IPS DF 6.9 (cell line): ENCODE data around the gene RADIL.

Source experiments
- DNase-seq: peaks from one replicate; pipeline ENCODE4 v3.0.0-alpha.2; 2013; ENCODE audit warnings: low read depth, low spot score
- H3K27ac ChIP-seq: one replicate; pipeline ENCODE4 v1.5.1; 2013; ENCODE audit warnings: low read length, control low read depth
- H3K27me3 ChIP-seq: 2 replicates; pipeline ENCODE4 v1.6.1; 2013; ENCODE audit warnings: mild to moderate bottlenecking, low read length; ENCODE audit not compliant: control insufficient read depth, insufficient read depth
- H3K36me3 ChIP-seq: 2 replicates; pipeline ENCODE4 v1.6.1; 2013; ENCODE audit warnings: low read length; ENCODE audit not compliant: control insufficient read depth, insufficient read depth
- H3K4me1 ChIP-seq: 2 replicates; pipeline ENCODE4 v1.6.1; 2013; ENCODE audit warnings: low read length; ENCODE audit not compliant: control insufficient read depth, insufficient read depth
- H3K4me3 ChIP-seq: 2 replicates; pipeline ENCODE4 v1.5.1; 2013; ENCODE audit warnings: mild to moderate bottlenecking, low read length
- H3K9me3 ChIP-seq: 2 replicates; pipeline ENCODE4 v1.6.1; 2013; ENCODE audit warnings: low read length, inconsistent platforms; ENCODE audit not compliant: control insufficient read depth, insufficient read depth
- WGBS: extraction: QIAGEN DNeasy Blood & Tissue Kit; methylation state at CpG from one replicate; pipeline ENCODE4 v1.1.7; 2013; ENCODE audit warnings: mixed read lengths, missing lambda C conversion rate; ENCODE audit not compliant: insufficient read length, insufficient coverage; 5-methylcytosine and 5-hydroxymethylcytosine counted together

RADIL gene, protein sequence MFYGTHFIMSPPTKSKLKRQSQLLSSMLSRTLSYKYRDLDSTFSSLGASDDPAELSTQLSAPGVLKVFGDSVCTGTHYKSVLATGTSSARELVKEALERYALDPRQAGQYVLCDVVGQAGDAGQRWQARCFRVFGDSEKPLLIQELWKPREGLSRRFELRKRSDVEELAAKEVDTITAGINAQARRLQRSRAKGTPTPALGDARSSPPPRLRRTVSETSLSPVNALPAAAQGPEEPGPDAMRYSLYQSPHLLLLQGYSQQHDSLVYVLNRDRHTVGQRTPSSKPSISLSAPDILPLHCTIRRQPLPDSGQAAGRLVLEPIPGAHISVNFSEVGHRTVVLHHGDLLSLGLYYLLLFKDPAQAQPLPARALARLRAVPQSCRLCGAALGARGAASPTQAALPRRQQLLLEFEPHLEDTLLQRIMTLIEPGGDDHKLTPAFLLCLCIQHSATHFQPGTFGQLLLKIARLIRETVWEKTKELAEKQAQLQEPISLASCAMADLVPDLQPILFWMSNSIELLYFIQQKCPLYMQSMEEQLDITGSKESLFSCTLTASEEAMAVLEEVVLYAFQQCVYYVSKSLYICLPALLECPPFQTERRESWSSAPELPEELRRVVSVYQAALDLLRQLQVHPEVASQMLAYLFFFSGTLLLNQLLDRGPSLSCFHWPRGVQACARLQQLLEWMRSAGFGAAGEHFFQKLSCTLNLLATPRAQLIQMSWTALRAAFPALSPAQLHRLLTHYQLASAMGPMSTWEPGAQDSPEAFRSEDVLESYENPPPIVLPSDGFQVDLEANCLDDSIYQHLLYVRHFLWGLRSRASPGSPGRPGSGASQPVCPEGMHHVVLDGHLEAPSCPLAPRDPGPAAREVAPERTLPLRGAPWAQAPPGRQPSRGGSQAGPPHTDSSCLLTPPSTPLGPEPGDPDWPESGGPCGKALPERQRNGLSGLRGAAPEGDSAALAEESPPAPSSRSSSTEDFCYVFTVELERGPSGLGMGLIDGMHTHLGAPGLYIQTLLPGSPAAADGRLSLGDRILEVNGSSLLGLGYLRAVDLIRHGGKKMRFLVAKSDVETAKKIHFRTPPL

DNA sequence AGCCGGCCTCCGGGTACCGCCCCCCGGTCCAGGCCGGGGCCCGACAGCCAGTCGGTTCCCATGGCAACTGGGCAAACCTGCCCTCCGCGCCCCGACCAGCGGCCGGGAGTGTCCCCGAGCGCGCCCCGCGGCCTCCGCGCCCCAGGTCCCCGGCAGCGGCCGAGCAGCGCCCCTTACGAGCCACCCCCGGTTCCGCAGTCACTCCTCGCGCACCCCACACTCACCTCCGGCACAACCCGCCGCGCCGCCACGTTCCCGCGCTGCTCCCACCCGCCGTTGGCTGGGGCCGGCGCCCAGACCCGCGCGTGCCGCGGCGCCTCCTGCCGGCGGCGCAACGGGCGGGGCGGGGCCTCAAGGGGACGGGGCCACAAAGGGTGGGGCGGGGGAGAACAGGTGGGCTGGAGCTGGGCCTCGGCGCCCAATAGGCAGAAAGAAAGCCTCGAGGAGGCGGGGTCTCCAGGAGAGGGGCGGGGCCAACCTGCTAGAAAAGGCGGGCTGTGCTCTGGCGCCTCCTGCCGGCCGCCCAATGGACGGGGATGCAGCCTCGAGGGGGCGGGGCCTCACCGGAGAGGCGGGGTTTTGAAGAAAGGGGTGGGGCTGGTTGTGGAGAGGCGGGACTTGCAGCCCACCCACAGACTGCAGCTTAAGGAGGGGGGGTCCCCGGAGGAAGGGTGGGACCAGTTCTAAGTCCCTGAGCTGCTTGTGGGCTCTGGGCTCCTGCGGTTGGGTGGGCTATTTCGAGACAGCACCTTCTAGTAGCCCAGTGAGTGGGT is at the start of gene RADIL:
RADIL (minus strand) TSS at position 345 of the 773 bp plus-strand sequence. CDS start 5,577 bp downstream, outside the sequence.
- Histone ChIP-seq H3K4me1 (no peaks in the 10 kb centered on the region), H3K9me3 (no peaks in the 10 kb centered on the region), H3K27me3 (no peaks in the 10 kb centered on the region), H3K27ac (no peak within 1 kb of the TSS), H3K36me3 (no peaks in the 10 kb centered on the region), H3K4me3 (peak within 1 kb of the TSS; percentile 53; the same call in 1 of the 2 replicates)
- WGBS, result no CpG with 5 or more reads among the region's 72 CpGs
- peak; percentile 37 for DNase-seq

DNA sequence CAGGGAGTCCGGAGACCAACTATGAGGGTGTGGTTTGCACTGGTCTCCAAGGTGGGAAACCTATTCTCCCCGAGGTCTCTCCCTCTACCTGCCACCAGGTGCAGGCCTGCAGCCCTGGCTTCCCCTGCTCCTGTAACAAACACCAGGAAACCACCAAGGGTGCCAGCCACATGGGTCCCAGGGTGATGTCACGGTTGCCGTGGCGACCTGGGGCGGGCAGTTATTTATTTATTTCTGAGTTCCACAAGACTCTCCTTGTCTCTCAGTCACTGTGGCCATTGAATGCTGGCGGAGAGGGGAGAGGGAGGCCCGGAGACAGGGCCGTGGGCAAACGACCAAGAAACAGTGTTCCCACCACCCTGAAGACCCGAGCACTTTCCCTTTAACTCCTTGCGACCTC is 48.4 kb upstream of the RADIL start:
- Histone ChIP-seq H3K27ac (no peak overlapping the region), H3K4me3 (no peak overlapping the region), H3K36me3 (no peaks in the 10 kb centered on the region), H3K4me1 (no peaks in the 10 kb centered on the region), H3K27me3 (no peaks in the 10 kb centered on the region), H3K9me3 (no peaks in the 10 kb centered on the region; the same call in 1 of the 2 replicates)
- DNase-seq, result no peak
- WGBS, result no CpG with 5 or more reads among the region's 12 CpGs

DNA sequence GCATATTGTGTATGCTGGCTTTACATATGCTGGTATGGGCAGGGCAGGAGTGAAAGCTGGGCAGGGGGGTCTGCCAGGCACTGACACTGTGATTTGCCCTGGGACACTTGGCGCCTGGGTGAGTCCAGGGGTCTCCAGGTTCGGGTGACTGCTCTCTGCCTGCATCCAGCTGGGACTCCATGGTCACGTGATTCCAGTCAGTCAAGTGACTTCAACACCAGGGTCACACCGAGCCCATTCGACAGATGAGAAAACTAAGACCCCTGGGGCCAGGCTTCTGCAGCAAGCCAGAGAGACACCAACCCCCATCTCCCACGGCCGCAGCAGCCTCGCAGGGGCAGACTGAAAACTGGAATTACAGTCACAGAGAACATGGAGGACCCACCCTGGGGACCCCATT is 45.5 kb upstream of the RADIL start:
- Histone ChIP-seq H3K27ac (no peak overlapping the region), H3K4me3 (no peak overlapping the region), H3K27me3 (no peaks in the 10 kb centered on the region), H3K36me3 (no peaks in the 10 kb centered on the region), H3K9me3 (no peaks in the 10 kb centered on the region), H3K4me1 (no peaks in the 10 kb centered on the region)
- no peak for DNase-seq
- no CpG with 5 or more reads among the region's 8 CpGs for WGBS

DNA sequence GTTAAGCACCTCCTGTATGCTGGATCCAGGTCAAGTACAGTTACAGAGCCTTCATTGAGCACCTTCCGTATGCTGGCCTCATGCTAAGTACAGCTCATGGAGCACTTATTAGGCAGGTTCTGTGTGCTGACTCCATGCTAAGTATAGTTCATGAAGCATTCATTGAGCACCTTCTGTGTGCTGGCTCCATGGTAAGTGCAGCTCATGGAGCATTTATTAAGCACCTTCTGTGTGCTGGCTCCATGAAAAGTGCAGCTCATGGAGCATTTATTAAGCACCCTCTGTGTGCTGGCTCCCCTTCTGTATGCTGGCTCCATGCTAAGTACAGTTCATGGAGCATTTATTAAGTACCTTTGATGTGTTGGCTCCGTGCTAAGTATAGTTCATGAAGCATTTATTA is 44.9 kb upstream of the RADIL start:
- Histone ChIP-seq H3K4me1 (no peaks in the 10 kb centered on the region), H3K27ac (no peak overlapping the region), H3K27me3 (no peaks in the 10 kb centered on the region), H3K4me3 (no peak overlapping the region), H3K36me3 (no peaks in the 10 kb centered on the region), H3K9me3 (0 out of 2 replicates have a peak, but pooled peaks cover 2% of the 10 kb centered on the region)
- no CpG with 5 or more reads among the region's 2 CpGs for WGBS
- DNase-seq, result no peak

DNA sequence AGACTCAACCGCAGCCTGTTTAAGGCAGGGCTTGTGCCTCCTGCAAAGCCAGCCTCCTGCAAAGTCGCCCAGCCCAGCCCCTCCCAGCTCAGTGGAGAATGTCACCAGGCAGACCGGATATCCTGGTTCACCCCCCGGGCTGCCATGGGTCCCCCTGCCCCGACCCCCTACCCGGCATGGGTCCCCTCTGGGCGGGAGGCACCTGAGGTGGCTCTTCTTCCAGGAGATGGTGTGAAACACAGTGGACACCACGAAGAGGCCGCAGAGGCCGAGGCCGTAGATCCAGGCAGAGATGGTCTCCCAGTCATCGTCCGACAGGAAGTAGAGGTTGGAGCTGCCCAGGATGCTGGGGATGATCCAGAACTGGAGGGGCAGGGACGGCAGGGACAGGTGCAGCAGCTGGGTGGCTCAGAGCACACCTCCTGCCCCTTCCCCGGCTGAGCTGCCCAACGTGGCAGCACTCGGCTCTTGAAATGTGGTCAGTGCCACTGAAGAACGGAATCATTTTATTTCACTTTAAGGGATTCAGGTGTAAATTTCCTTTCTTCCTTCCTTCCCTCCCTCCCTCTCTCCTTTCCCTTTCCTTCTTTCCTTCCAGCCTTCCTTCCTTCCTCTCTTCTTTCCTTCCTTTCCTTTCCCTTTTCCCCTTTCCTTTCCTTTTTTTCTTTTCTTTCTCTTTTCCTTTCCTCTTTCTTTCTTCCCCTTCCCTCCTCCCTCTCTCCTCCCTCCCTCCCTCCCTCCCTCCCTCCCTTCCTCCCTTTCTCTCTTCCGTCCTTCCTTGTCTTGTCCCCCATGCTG is 36.7 kb upstream of the RADIL start:
- no peak for DNase-seq

DNA sequence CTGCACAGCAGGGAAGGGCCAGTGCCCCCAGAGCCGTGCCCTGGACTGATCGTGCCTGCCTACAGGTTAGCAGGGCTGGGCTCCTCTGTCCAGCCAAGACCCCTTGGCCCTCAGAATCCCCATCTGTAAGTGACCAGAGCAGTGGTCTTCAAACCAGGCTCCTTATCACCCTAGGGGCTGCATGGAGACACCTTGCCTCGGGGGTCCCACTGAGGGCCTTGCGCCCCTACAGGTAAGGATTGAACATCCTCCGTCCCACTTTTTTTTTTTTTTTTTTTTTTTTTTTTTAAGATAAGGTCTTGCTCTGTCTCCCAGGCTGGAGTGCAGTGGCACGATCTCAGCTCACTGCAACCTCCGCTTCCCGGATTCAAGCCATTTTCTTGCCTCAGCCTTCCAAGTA is 32.6 kb upstream of the RADIL start:
- no peaks in the 10 kb centered on the region; the same call in 1 of the 2 replicates for H3K9me3 ChIP-seq

More for the DNA sequence above, 36.7 kb upstream of the RADIL start:
- Histone ChIP-seq H3K4me3 (no peak overlapping the region; the same call in 1 of the 2 replicates), H3K27me3 (no peaks in the 10 kb centered on the region), H3K36me3 (no peaks in the 10 kb centered on the region), H3K27ac (no peak overlapping the region), H3K4me1 (no peaks in the 10 kb centered on the region; the same call in 1 of the 2 replicates), H3K9me3 (peaks cover 4% of the 10 kb centered on the region; the same call in 1 of the 2 replicates)
- WGBS, result no CpG with 5 or more reads among the region's 19 CpGs

DNA sequence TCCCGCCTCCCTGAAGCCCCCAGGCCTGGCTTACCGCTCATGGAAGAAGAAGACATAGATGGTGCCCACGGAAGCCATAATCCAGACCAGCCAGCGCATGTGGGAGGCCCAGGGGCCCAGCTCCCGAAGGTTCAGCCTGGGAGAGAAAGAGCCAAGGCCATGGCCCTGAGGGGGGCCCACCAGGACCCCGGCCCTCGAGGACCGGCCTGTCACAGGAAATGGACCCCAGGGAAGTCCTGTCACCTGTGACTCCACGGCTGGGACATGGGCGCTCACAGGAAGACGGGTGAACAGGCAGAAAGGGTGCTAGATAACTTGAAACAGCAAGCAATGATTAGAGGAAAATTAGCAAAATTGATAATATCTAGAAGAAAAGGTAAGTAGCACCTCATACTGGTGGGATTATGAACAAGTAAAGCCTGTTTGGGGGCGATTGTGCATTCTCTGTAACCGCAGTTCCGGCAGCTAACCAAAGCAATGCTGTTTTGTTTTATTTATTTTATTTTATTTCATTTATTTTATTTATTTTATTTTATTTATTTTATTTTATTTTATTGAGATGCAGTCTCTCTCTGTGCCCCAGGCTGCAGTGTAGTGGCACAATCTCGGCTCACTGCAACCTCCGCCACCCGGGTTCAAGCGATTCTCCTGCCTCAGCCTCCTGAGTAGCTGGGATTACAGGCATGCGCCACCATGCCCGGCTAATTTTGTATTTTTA is 27.8 kb upstream of the RADIL start:
- no peak for DNase-seq
- Histone ChIP-seq H3K27me3 (no peaks in the 10 kb centered on the region), H3K4me3 (no peak overlapping the region), H3K27ac (no peak overlapping the region), H3K9me3 (peaks cover 2% of the 10 kb centered on the region; the same call in 1 of the 2 replicates), H3K36me3 (no peaks in the 10 kb centered on the region), H3K4me1 (no peaks in the 10 kb centered on the region)
- no CpG with 5 or more reads among the region's 20 CpGs for WGBS

More for the DNA sequence above, 32.6 kb upstream of the RADIL start:
- Histone ChIP-seq H3K27ac (no peak overlapping the region), H3K4me1 (no peaks in the 10 kb centered on the region), H3K27me3 (no peaks in the 10 kb centered on the region), H3K36me3 (no peaks in the 10 kb centered on the region), H3K4me3 (no peak overlapping the region)
- no CpG with 5 or more reads among the region's 8 CpGs for WGBS
- DNase-seq, result no peak

DNA sequence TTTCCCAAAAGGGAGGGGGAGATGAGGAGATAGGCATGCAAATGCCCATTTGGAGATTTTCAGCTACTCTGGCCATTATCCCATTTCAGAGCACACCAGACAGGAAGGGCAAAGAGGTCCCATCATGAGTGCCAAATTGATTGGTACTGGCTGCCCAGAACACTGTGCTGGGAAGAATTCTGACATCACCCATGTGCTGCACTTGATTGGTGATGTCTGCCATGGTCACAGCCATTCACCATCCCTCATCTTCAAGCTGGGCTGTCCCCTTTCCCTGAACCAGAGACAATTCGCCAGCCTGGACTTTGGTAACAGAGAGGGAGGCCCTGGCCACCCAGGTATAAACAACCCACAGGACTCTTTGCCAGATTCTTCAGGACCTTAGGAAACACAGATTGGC is 23.2 kb upstream of the RADIL start:
- no peak for DNase-seq
- no peak overlapping the region for H3K27ac ChIP-seq
- no peaks in the 10 kb centered on the region for H3K4me1 ChIP-seq
- peaks cover 2% of the 10 kb centered on the region for H3K9me3 ChIP-seq
- H3K27me3 ChIP-seq, result no peaks in the 10 kb centered on the region
- no CpG with 5 or more reads among the region's 1 CpG for WGBS
- H3K36me3 ChIP-seq, result no peaks in the 10 kb centered on the region
- H3K4me3 ChIP-seq, result no peak overlapping the region

DNA sequence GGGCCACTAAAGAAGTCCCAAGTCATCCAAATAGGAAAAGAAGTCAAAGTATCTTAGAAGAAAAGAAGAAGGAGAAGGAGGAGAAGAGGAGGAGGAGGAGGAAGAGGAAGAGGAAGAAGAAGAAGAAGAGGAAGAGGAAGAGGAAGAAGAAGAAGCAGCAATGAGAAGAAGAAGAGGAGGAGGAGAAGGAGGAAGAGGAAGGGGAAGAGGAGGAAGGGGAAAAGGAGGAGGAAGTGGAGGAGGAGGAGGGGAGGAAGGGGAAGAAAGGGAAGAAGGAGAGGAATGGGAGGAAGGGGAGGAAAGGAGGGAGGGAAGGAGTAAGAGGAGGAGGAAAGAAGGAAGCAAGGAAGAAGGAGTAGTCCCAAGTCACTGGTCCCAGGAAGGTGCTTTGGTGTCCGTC is 21.7 kb upstream of the RADIL start:
- H3K36me3 ChIP-seq, result no peaks in the 10 kb centered on the region
- no peak overlapping the region for H3K4me3 ChIP-seq
- H3K27me3 ChIP-seq, result no peaks in the 10 kb centered on the region; the same call in 1 of the 2 replicates
- H3K4me1 ChIP-seq, result no peaks in the 10 kb centered on the region
- WGBS, result no CpG with 5 or more reads among the region's 1 CpG
- peaks cover 2% of the 10 kb centered on the region for H3K9me3 ChIP-seq
- DNase-seq, result no peak
- H3K27ac ChIP-seq, result no peak overlapping the region
